HUES48 (cell line): ENCODE results near the gene LSAMP.

Experiments
- H3K27ac ChIP-seq: one replicate; pipeline ENCODE4 v1.7.0; 2013; ENCODE audit warnings: low read depth, low read length, inconsistent platforms
- H3K27me3 ChIP-seq: 2 replicates; pipeline ENCODE4 v1.6.1; 2013; ENCODE audit warnings: mild to moderate bottlenecking, low read length; ENCODE audit not compliant: control insufficient read depth, insufficient read depth
- H3K36me3 ChIP-seq: 2 replicates; pipeline ENCODE4 v1.6.1; 2013; ENCODE audit warnings: low read length; ENCODE audit not compliant: control insufficient read depth, insufficient read depth
- H3K4me1 ChIP-seq: 2 replicates; pipeline ENCODE4 v1.6.1; 2013; ENCODE audit warnings: mild to moderate bottlenecking, low read length; ENCODE audit not compliant: control insufficient read depth, insufficient read depth
- H3K4me3 ChIP-seq: 2 replicates; pipeline ENCODE4 v1.5.1; 2013; ENCODE audit warnings: mild to moderate bottlenecking, low read depth, low read length
- H3K9ac ChIP-seq: 2 replicates; pipeline ENCODE4 v1.6.1; 2013; ENCODE audit warnings: mild to moderate bottlenecking, low read depth, low read length, moderate library complexity
- H3K9me3 ChIP-seq: 2 replicates; pipeline ENCODE4 v1.6.1; 2013; ENCODE audit warnings: low read length; ENCODE audit not compliant: control insufficient read depth, insufficient read depth

Gene LSAMP

GRCh38 chr3:115999001-115999585, 446.2 kb downstream of the LSAMP start:
- Histone ChIP-seq H3K27me3 (no peaks in the 10 kb centered on the region), H3K27ac (no peak overlapping the region), H3K9me3 (no peaks in the 10 kb centered on the region), H3K9ac (no peak overlapping the region), H3K4me3 (no peak overlapping the region), H3K36me3 (no peaks in the 10 kb centered on the region), H3K4me1 (peaks cover 6% of the 10 kb centered on the region)

GRCh38 chr3:115996420-115997108, 448.7 kb downstream of the LSAMP start:
- H3K4me1 ChIP-seq: peaks cover 6% of the 10 kb centered on the region
- H3K27me3 ChIP-seq: no peaks in the 10 kb centered on the region
- no peak overlapping the region for H3K27ac ChIP-seq
- H3K9ac ChIP-seq: no peak overlapping the region
- H3K36me3 ChIP-seq: no peaks in the 10 kb centered on the region
- no peaks in the 10 kb centered on the region for H3K9me3 ChIP-seq
- H3K4me3 ChIP-seq: no peak overlapping the region

- no peaks in the 10 kb centered on the region for H3K36me3 ChIP-seq
- no peak overlapping the region for H3K9ac ChIP-seq
- no peaks in the 10 kb centered on the region for H3K9me3 ChIP-seq
- H3K27me3 ChIP-seq: no peaks in the 10 kb centered on the region
- H3K4me1 ChIP-seq: peaks cover 31% of the 10 kb centered on the region
- H3K27ac ChIP-seq: no peak overlapping the region
- no peak overlapping the region for H3K4me3 ChIP-seq
These were observed 454.6 kb downstream of the LSAMP start for GRCh38 chr3:115990669-115991068.

GRCh38 chr3:115989684-115990421, 455.4 kb downstream of the LSAMP start:
- Histone ChIP-seq H3K27ac (no peak overlapping the region), H3K9ac (no peak overlapping the region), H3K9me3 (no peaks in the 10 kb centered on the region), H3K27me3 (no peaks in the 10 kb centered on the region), H3K36me3 (no peaks in the 10 kb centered on the region), H3K4me1 (peaks cover 35% of the 10 kb centered on the region), H3K4me3 (no peak overlapping the region)

- peaks cover 35% of the 10 kb centered on the region for H3K4me1 ChIP-seq
- H3K36me3 ChIP-seq: no peaks in the 10 kb centered on the region
- H3K9ac ChIP-seq: no peak overlapping the region
- no peaks in the 10 kb centered on the region for H3K9me3 ChIP-seq
- no peaks in the 10 kb centered on the region for H3K27me3 ChIP-seq
- H3K27ac ChIP-seq: peak overlapping the region; percentile 46
- H3K4me3 ChIP-seq: 0 out of 2 replicates have a peak overlapping the region, but pooled peaks have one; percentile 16
These were observed 458.6 kb downstream of the LSAMP start for GRCh38 chr3:115986555-115987207.

- Histone ChIP-seq H3K9me3 (no peaks in the 10 kb centered on the region), H3K4me3 (no peak overlapping the region), H3K9ac (no peak overlapping the region), H3K27ac (no peak overlapping the region), H3K27me3 (no peaks in the 10 kb centered on the region), H3K36me3 (no peaks in the 10 kb centered on the region), H3K4me1 (peaks cover 20% of the 10 kb centered on the region)
These were observed 462.7 kb downstream of the LSAMP start for GRCh38 chr3:115982629-115983028.

- H3K27me3 ChIP-seq: no peaks in the 10 kb centered on the region
- no peak overlapping the region for H3K4me3 ChIP-seq
- H3K9ac ChIP-seq: no peak overlapping the region
- no peak overlapping the region for H3K27ac ChIP-seq
- H3K4me1 ChIP-seq: peaks cover 18% of the 10 kb centered on the region
- H3K36me3 ChIP-seq: no peaks in the 10 kb centered on the region
- no peaks in the 10 kb centered on the region for H3K9me3 ChIP-seq
These were observed 463.2 kb downstream of the LSAMP start for GRCh38 chr3:115982108-115982507.

GRCh38 chr3:115980709-115981108, 464.6 kb downstream of the LSAMP start:
- Histone ChIP-seq H3K27ac (no peak overlapping the region), H3K9ac (no peak overlapping the region)

GRCh38 chr3:115977866-115978265, 467.4 kb downstream of the LSAMP start:
- H3K36me3 ChIP-seq: no peaks in the 10 kb centered on the region
- H3K4me3 ChIP-seq: no peak overlapping the region
- H3K9ac ChIP-seq: no peak overlapping the region
- H3K27me3 ChIP-seq: no peaks in the 10 kb centered on the region
- H3K27ac ChIP-seq: no peak overlapping the region
- H3K4me1 ChIP-seq: peaks cover 10% of the 10 kb centered on the region; the same call in 1 of the 2 replicates
- no peaks in the 10 kb centered on the region for H3K9me3 ChIP-seq

More at GRCh38 chr3:115980709-115981108, 464.6 kb downstream of the LSAMP start:
- no peak overlapping the region for H3K4me3 ChIP-seq
- H3K27me3 ChIP-seq: no peaks in the 10 kb centered on the region
- H3K36me3 ChIP-seq: no peaks in the 10 kb centered on the region
- H3K9me3 ChIP-seq: no peaks in the 10 kb centered on the region
- peaks cover 13% of the 10 kb centered on the region for H3K4me1 ChIP-seq

- Histone ChIP-seq H3K4me3 (no peak overlapping the region), H3K9me3 (no peaks in the 10 kb centered on the region), H3K4me1 (peaks cover 10% of the 10 kb centered on the region; the same call in 1 of the 2 replicates), H3K9ac (no peak overlapping the region), H3K36me3 (no peaks in the 10 kb centered on the region), H3K27ac (no peak overlapping the region), H3K27me3 (no peaks in the 10 kb centered on the region)
These were observed 469.5 kb downstream of the LSAMP start for GRCh38 chr3:115975796-115976195.
